SH-SY5Y (cell line): ENCODE results near the gene HNF4A.

Source experiments
- GATA2 ChIP-seq: IDR thresholded peaks from 2 replicates; pipeline ENCODE4 v1.6.1; 2011; ENCODE audit warnings: mild to moderate bottlenecking, low read depth, low read length
- GATA3 ChIP-seq: IDR thresholded peaks from 2 replicates; pipeline ENCODE4 v1.6.1; 2011; ENCODE audit warnings: low read depth, mild to moderate bottlenecking, low read length, moderate library complexity

GRCh38 chr20:44481719-44482416, 126.4 kb downstream of the HNF4A start:
- TF ChIP-seq GATA2, result no peak
- no peak for TF ChIP-seq GATA3
